ENCODE measurements around the gene FYB1. TPM values are rescaled to one million over a fixed set of nuclear protein-coding genes. Genes with fewer than 3 reads are reported as not detected.

The FYB1 gene
- total RNA-seq, 2 experiments from 2014 or later: 0.16 TPM; not detected in 1

- Histone ChIP-seq H3K4me1 (ENCODE audit: insufficient read depth, low read length, poor library complexity, severe bottlenecking) (peaks cover 5% of the 10 kb centered on the region), H2AFZ (ENCODE audit: low read length) (no peak overlapping the region), H3K79me2 (ENCODE audit: insufficient read depth, low read depth, low read length) (peaks cover 57% of the 10 kb centered on the region), H3K4me2 (ENCODE audit: low read length) (no peak overlapping the region), H3K36me3 (ENCODE audit: insufficient read depth, low read length) (peaks cover 37% of the 10 kb centered on the region), H3K4me3 (ENCODE audit: low read depth, low read length, poor library complexity, severe bottlenecking) (no peak overlapping the region), H4K20me1 (ENCODE audit: insufficient read depth, low read length) (peaks cover 15% of the 10 kb centered on the region; the same call in 1 of the 2 replicates), H3K9me3 (ENCODE audit: low read length) (peaks cover 26% of the 10 kb centered on the region), H3K27ac (ENCODE audit: low read depth, low read length, poor library complexity, severe bottlenecking) (no peak overlapping the region), H3K9me2 (ENCODE audit: insufficient read depth, low read length) (no peaks in the 10 kb centered on the region)
- POLR2A ChIA-PET: no interaction called here
- intact Hi-C loops (cut with micrococcal nuclease; ENCODE audit: unreplicated experiment): no loop called here
- TF ChIP-seq CTCF (conservative IDR thresholded peaks at IDR 0.05; ENCODE audit: low read length) (no peak), EZH2phosphoT487 (IDR thresholded peaks at IDR 0.05; ENCODE audit: borderline replicate concordance, low read depth, low read length) (no peak)
- DNase-seq (ENCODE audit: low spot score): no peak
- no TSS peak for BruUV-seq (replicated peaks)
- CTCF ChIA-PET (ENCODE audit: unreplicated experiment): no interaction called here
Observed at GRCh38 chr5:39063037-39063436, 156.3 kb downstream of the FYB1 start.

GRCh38 chr5:39062530-39062929 lies 156.8 kb downstream of the FYB1 start:
- Histone ChIP-seq H4K20me1 (ENCODE audit: insufficient read depth, low read length) (peaks cover 15% of the 10 kb centered on the region; the same call in 1 of the 2 replicates), H3K9me3 (ENCODE audit: low read length) (peaks cover 22% of the 10 kb centered on the region), H2AFZ (ENCODE audit: low read length) (no peak overlapping the region), H3K27ac (ENCODE audit: low read depth, low read length, poor library complexity, severe bottlenecking) (no peak overlapping the region), H3K79me2 (ENCODE audit: insufficient read depth, low read depth, low read length) (peaks cover 57% of the 10 kb centered on the region), H3K36me3 (ENCODE audit: insufficient read depth, low read length) (peaks cover 32% of the 10 kb centered on the region), H3K4me1 (ENCODE audit: insufficient read depth, low read length, poor library complexity, severe bottlenecking) (peaks cover 9% of the 10 kb centered on the region), H3K4me2 (ENCODE audit: low read length) (no peak overlapping the region), H3K9me2 (ENCODE audit: insufficient read depth, low read length) (no peaks in the 10 kb centered on the region), H3K4me3 (ENCODE audit: low read depth, low read length, poor library complexity, severe bottlenecking) (no peak overlapping the region)
- POLR2A ChIA-PET: interaction anchor here (1.8 kb wide), 1 partner anchor 9 kb away, joined by 4 read pairs; no protein-coding TSS in a partner anchor
- TF ChIP-seq CTCF (conservative IDR thresholded peaks at IDR 0.05; ENCODE audit: low read length): no peak
- TF ChIP-seq EZH2phosphoT487 (IDR thresholded peaks at IDR 0.05; ENCODE audit: borderline replicate concordance, low read depth, low read length): no peak
- BruUV-seq (replicated peaks): no TSS peak
- CTCF ChIA-PET (ENCODE audit: unreplicated experiment): no interaction called here
- intact Hi-C loops (cut with micrococcal nuclease; ENCODE audit: unreplicated experiment): no loop called here
- no peak for DNase-seq (ENCODE audit: low spot score)

- no peak overlapping the region for H3K4me3 ChIP-seq (ENCODE audit: low read depth, low read length, poor library complexity, severe bottlenecking)
- peaks cover 9% of the 10 kb centered on the region for H3K4me1 ChIP-seq (ENCODE audit: insufficient read depth, low read length, poor library complexity, severe bottlenecking)
- H3K79me2 ChIP-seq (ENCODE audit: insufficient read depth, low read depth, low read length): peaks cover 60% of the 10 kb centered on the region
- intact Hi-C loops (cut with micrococcal nuclease; ENCODE audit: unreplicated experiment): no loop called here
- ChIA-PET POLR2A (interaction anchor here (0.8 to 1.8 kb wide), 2 partner anchors 9 to 47 kb away, joined by 3 to 4 read pairs; no protein-coding TSS in a partner anchor), CTCF (ENCODE audit: unreplicated experiment) (no interaction called here)
- peaks cover 15% of the 10 kb centered on the region; the same call in 1 of the 2 replicates for H4K20me1 ChIP-seq (ENCODE audit: insufficient read depth, low read length)
- no TSS peak for BruUV-seq (replicated peaks)
- peaks cover 27% of the 10 kb centered on the region for H3K36me3 ChIP-seq (ENCODE audit: insufficient read depth, low read length)
- no peak overlapping the region for H2AFZ ChIP-seq (ENCODE audit: low read length)
- H3K9me2 ChIP-seq (ENCODE audit: insufficient read depth, low read length): no peaks in the 10 kb centered on the region
- H3K9me3 ChIP-seq (ENCODE audit: low read length): peaks cover 17% of the 10 kb centered on the region
- no peak for DNase-seq (ENCODE audit: low spot score)
- no peak overlapping the region for H3K27ac ChIP-seq (ENCODE audit: low read depth, low read length, poor library complexity, severe bottlenecking)
- TF ChIP-seq CTCF (conservative IDR thresholded peaks at IDR 0.05; ENCODE audit: low read length) (no peak), EZH2phosphoT487 (IDR thresholded peaks at IDR 0.05; ENCODE audit: borderline replicate concordance, low read depth, low read length) (no peak)
- H3K4me2 ChIP-seq (ENCODE audit: low read length): no peak overlapping the region
Observed at GRCh38 chr5:39062104-39062503, 157.3 kb downstream of the FYB1 start.
